HCT116 (cell line): ENCODE results near the gene PLEKHO1. TPM values are rescaled to one million over a fixed set of nuclear protein-coding genes. Genes with fewer than 3 reads are reported as not detected.
"Not testable (repeated sequence)": the region's sequence is repeated elsewhere in the genome, so short reads cannot be mapped to it uniquely, and the experiment has no call there.

Source experiments
- ATAC-seq: fragments of 200-7000 bp; cut with Tn5 transposase; 2 replicates; pipeline ENCODE4 v1.9.1; 2020; ENCODE audit warnings: mild to moderate bottlenecking, moderate library complexity
- BruUV-seq: library from RNA; stranded (reverse); fragments of 400-500 nt; replicated peaks from 2 replicates; lab custom pipeline; 2021; lab: Mats Ljungman, UMichigan
- CTCF ChIA-PET: fragments of 300-600 bp; sonication (Branson Sonifier 250); formaldehyde crosslinking; loops from one replicate; lab custom pipeline; 2021; ENCODE audit warnings: antibody characterized with exemption; lab: Charles Lee
- POLR2A ChIA-PET: fragments of 300-600, 350-600 bp; sonication (Branson Sonifier 250); formaldehyde crosslinking; loops from one replicate; lab custom pipeline; 2021; ENCODE audit warnings: antibody characterized with exemption; lab: Charles Lee
- RAD21 ChIA-PET, 2 experiments: fragments of 300-600 bp; sonication (Branson Sonifier 250); formaldehyde crosslinking; loops; one replicate each; lab custom pipeline; 2023; ENCODE audit warnings: low total read pairs in 2 of 2; ENCODE audit not compliant: uncharacterized antibody in 2 of 2, unreplicated experiment in 2 of 2, low non-redundant PET in 1 of 2; lab: Charles Lee
- DNase-seq: peaks from one replicate; pipeline ENCODE4 v3.0.0-alpha.2; 2010; ENCODE audit warnings: low read depth, low spot score
- H2AFZ ChIP-seq: fragments of 200-600 bp; shearing (Covaris generic), sonication (generic); 2 replicates; pipeline ENCODE4 v1.6.1; 2017; ENCODE audit warnings: low read depth, mixed run types, mixed read lengths, antibody characterized with exemption, low read length; ENCODE audit not compliant: poor library complexity, severe bottlenecking
- H3K27ac ChIP-seq: 2 replicates; pipeline ENCODE4 v1.5.1; 2012; ENCODE audit warnings: low read depth, low read length
- H3K27me3 ChIP-seq: fragments of 200-600 bp; sonication (generic); 2 replicates; pipeline ENCODE4 v1.6.1; 2016; ENCODE audit warnings: mixed run types, low read length, mixed read lengths; ENCODE audit not compliant: insufficient read depth
- H3K36me3 ChIP-seq, 2 experiments: fragments of 200-500 bp in 1 of 2; fragments of 200-600 bp in 1 of 2; sonication (Bioruptor generic) in 1 of 2; sonication (generic) in 1 of 2; 2 replicates each; pipeline versions ENCODE4 v1.5.1 to v1.6.1; 2014 to 2016; ENCODE audit warnings: low read length in 2 of 2, inconsistent platforms in 1 of 2, mixed read lengths in 1 of 2, mixed run types in 1 of 2; ENCODE audit not compliant: insufficient read depth in 2 of 2, control insufficient read depth in 1 of 2
- H3K4me1 ChIP-seq, 2 experiments: fragments of 200-600 bp in 1 of 2; sonication (generic) in 1 of 2; 2 replicates each; pipeline versions ENCODE4 v1.5.1 to v1.6.1; 2012 to 2017; ENCODE audit warnings: low read length in 2 of 2, inconsistent platforms in 1 of 2, mild to moderate bottlenecking in 1 of 2, mixed read lengths in 1 of 2, mixed run types in 1 of 2, moderate library complexity in 1 of 2; ENCODE audit not compliant: insufficient read depth in 2 of 2, control insufficient read depth in 1 of 2
- H3K4me2 ChIP-seq: fragments of 200-600 bp; sonication (generic); 2 replicates; pipeline ENCODE4 v1.6.1; 2017; ENCODE audit warnings: mixed run types, low read length, mixed read lengths
- H3K4me3 ChIP-seq, 2 experiments: fragments of 200-600 bp in 1 of 2; sonication (generic) in 1 of 2; replicated peaks in 1 of 2; 2 replicates each; pipeline ENCODE4 v1.5.1; 2011 to 2016; ENCODE audit warnings: low read length in 2 of 2, control low read depth in 1 of 2, low read depth in 1 of 2, mild to moderate bottlenecking in 1 of 2, mixed read lengths in 1 of 2, mixed run types in 1 of 2
- H3K79me2 ChIP-seq: fragments of 200-600 bp; sonication (generic); 2 replicates; pipeline ENCODE4 v1.6.1; 2017; ENCODE audit warnings: mild to moderate bottlenecking, mixed run types, low read length, moderate library complexity, mixed read lengths; ENCODE audit not compliant: insufficient read depth
- H3K9ac ChIP-seq: fragments of 200-600 bp; sonication (generic); 2 replicates; pipeline ENCODE4 v1.6.1; 2016; ENCODE audit warnings: low read length, mixed read lengths
- H3K9me2 ChIP-seq: fragments of 200-600 bp; sonication (generic), shearing (Covaris generic); 2 replicates; pipeline ENCODE4 v1.6.1; 2017; ENCODE audit warnings: mixed run types, mild to moderate bottlenecking, moderate library complexity; ENCODE audit not compliant: insufficient read depth
- H3K9me3 ChIP-seq, 2 experiments: fragments of 200-500 bp in 1 of 2; fragments of 200-600 bp in 1 of 2; sonication (Bioruptor generic) in 1 of 2; sonication (generic) in 1 of 2; 2 replicates each; pipeline ENCODE4 v1.6.1; 2014 to 2017; ENCODE audit warnings: low read length in 2 of 2, mixed read lengths in 2 of 2, inconsistent platforms in 1 of 2, low read depth in 1 of 2, mild to moderate bottlenecking in 1 of 2, mixed run types in 1 of 2, moderate library complexity in 1 of 2; ENCODE audit not compliant: control insufficient read depth in 1 of 2, insufficient read depth in 1 of 2
- H4K20me1 ChIP-seq: fragments of 200-600 bp; sonication (generic), shearing (Covaris generic); 2 replicates; pipeline ENCODE4 v1.6.1; 2017; ENCODE audit warnings: mixed run types, mild to moderate bottlenecking, moderate library complexity; ENCODE audit not compliant: insufficient read depth
- ATF3 ChIP-seq: IDR thresholded peaks from 2 replicates; pipeline ENCODE4 v1.6.1; 2012
- CBX3 ChIP-seq: IDR thresholded peaks from 2 replicates; pipeline ENCODE4 v1.6.1; 2012; ENCODE audit warnings: low read depth
- CTCF ChIP-seq, 3 experiments: fragments of 200-600 bp in 1 of 3; sonication (generic) in 1 of 3; IDR thresholded peaks in 2 of 3; conservative IDR thresholded peaks in 1 of 3; 2 replicates each; pipeline ENCODE4 v1.5.1; 2012 to 2017; ENCODE audit warnings: low read depth in 2 of 3, low read length in 2 of 3, antibody characterized with exemption in 1 of 3, borderline replicate concordance in 1 of 3, control low read depth in 1 of 3, mild to moderate bottlenecking in 1 of 3, mixed read lengths in 1 of 3, mixed run types in 1 of 3, moderate library complexity in 1 of 3; ENCODE audit not compliant: insufficient read depth in 1 of 3
- EZH2phosphoT487 ChIP-seq: fragments of 200-600 bp; IDR thresholded peaks from 2 replicates; pipeline ENCODE4 v1.6.1; 2018; ENCODE audit warnings: antibody characterized with exemption, borderline replicate concordance
- JUND ChIP-seq: IDR thresholded peaks from 2 replicates; pipeline ENCODE4 v1.6.1; 2012
- MAX ChIP-seq: IDR thresholded peaks from 2 replicates; pipeline ENCODE4 v1.6.1; 2012
- POLR2A ChIP-seq: IDR thresholded peaks from 2 replicates; pipeline ENCODE4 v1.7.0; 2011; ENCODE audit warnings: borderline replicate concordance; ENCODE audit not compliant: insufficient read depth, insufficient read length; ENCODE audit errors: extremely low read depth
- POLR2AphosphoS5 ChIP-seq: IDR thresholded peaks from 2 replicates; pipeline ENCODE4 v1.6.1; 2011; ENCODE audit warnings: mild to moderate bottlenecking, low read depth, low read length, moderate library complexity
- SIN3A ChIP-seq: IDR thresholded peaks from 2 replicates; pipeline ENCODE4 v1.6.1; 2012; ENCODE audit warnings: low read depth
- ZFX ChIP-seq: fragments of 450-650 bp; IDR thresholded peaks from 2 replicates; pipeline ENCODE4 v1.6.1; 2017
- intact Hi-C: fragments of 100-400 bp; cut with micrococcal nuclease; formaldehyde crosslinking; loops from 2 replicates; pipeline ENCODE4 v1.10.0; 2022
- total RNA-seq: library from RNA; stranded (reverse); gene quantifications from one replicate; pipeline ENCODE4 v1.2.1, GENCODE V29; 2021; ENCODE audit not compliant: unreplicated experiment

The PLEKHO1 gene
- total RNA-seq, 1 experiment from 2014 or later = 6.9 TPM

GRCh38 chr1:150207281-150207971 is 57.7 kb downstream of the PLEKHO1 start:
- BruUV-seq = no TSS peak
- RAD21 ChIA-PET = no interaction called here
- POLR2A ChIA-PET = no interaction called here

GRCh38 chr1:150208460-150208859 is 58.7 kb downstream of the PLEKHO1 start:
- H4K20me1 ChIP-seq, H3K4me1 ChIP-seq, H3K79me2 ChIP-seq, H3K27me3 ChIP-seq, H3K4me2 ChIP-seq, H2AFZ ChIP-seq, H3K36me3 ChIP-seq, H3K9ac ChIP-seq, POLR2A ChIA-PET, H3K4me3 ChIP-seq, BruUV-seq, H3K9me3 ChIP-seq, H3K27ac ChIP-seq, ATAC-seq, H3K9me2 ChIP-seq, CTCF ChIA-PET, DNase-seq, intact Hi-C loops, RAD21 ChIA-PET: not testable (repeated sequence)

More at GRCh38 chr1:150207281-150207971, 57.7 kb downstream of the PLEKHO1 start:
- H4K20me1 ChIP-seq = no peaks in the 10 kb centered on the region
- no peak overlapping the region for H3K4me3 ChIP-seq
- TF ChIP-seq MAX (no peak), POLR2AphosphoS5 (no peak), CTCF (IDR thresholded peaks at IDR 0.05 in 2 of 3, conservative IDR thresholded peaks at IDR 0.05 in 1 of 3; ENCODE audit: borderline replicate concordance in 1 of 3, insufficient read depth in 1 of 3, low read depth in 2 of 3, low read length in 2 of 3) (no peak), ATF3 (no peak), JUND (no peak), CBX3 (no peak), EZH2phosphoT487 (no peak), ZFX (no peak), POLR2A (no peak), SIN3A (no peak)
- TF ChIP-seq, all 23 proteins: peak for 0
- Histone ChIP-seq H3K9ac (no peak overlapping the region), H3K9me3 (no peaks in the 10 kb centered on the region), H2AFZ (no peak overlapping the region), H3K36me3 (no peaks in the 10 kb centered on the region), H3K9me2 (no peaks in the 10 kb centered on the region), H3K4me2 (no peak overlapping the region), H3K27me3 (no peaks in the 10 kb centered on the region), H3K4me1 (no peaks in the 10 kb centered on the region), H3K27ac (no peak overlapping the region), H3K79me2 (no peaks in the 10 kb centered on the region)
- ATAC-seq = no peak
- CTCF ChIA-PET = interaction anchor here (0.6 kb wide), 1 partner anchor 14 kb away, joined by 3 read pairs; no protein-coding TSS in a partner anchor
- intact Hi-C loops = no loop called here
- DNase-seq = no peak
